K562 (cell line): ENCODE data around the gene POLD2. TPM values are rescaled to one million over a fixed set of nuclear protein-coding genes. Genes with fewer than 3 reads are reported as not detected.

Source experiments
- C11orf30 ChIP-seq: fragments of 450-650 bp; IDR thresholded peaks from 2 replicates; pipeline ENCODE4 v1.6.1; 2016; ENCODE audit warnings: low read depth, mild to moderate bottlenecking
- POLR2G ChIP-seq: fragments of 200-400 bp; formaldehyde crosslinking; IDR thresholded peaks from 2 replicates; pipeline ENCODE4 v1.6.1; 2017; ENCODE audit warnings: low read depth, mild to moderate bottlenecking, antibody characterized with exemption, low read length, moderate library complexity
- PTRF ChIP-seq: fragments of 450-650 bp; IDR thresholded peaks from 2 replicates; pipeline ENCODE4 v1.6.1; 2016; ENCODE audit warnings: mild to moderate bottlenecking, missing genetic modification characterization, missing compliant biosample characterization
- YBX1 ChIP-seq: fragments of 450-650 bp; IDR thresholded peaks from 2 replicates; pipeline ENCODE4 v1.7.1; 2016; ENCODE audit warnings: mild to moderate bottlenecking
- ZNF282 ChIP-seq: sonication (generic); formaldehyde crosslinking; IDR thresholded peaks from 2 replicates; pipeline ENCODE4 v1.8.1; 2023; ENCODE audit warnings: missing genetic modification reagents
- ZNF444 ChIP-seq: fragments of 250-450 bp; sonication (Bioruptor Pico); IDR thresholded peaks from 2 replicates; pipeline ENCODE4 v1.4.0; 2020; ENCODE audit warnings: mild to moderate bottlenecking, moderate library complexity
- ZNF639 ChIP-seq, 2 experiments: fragments of 200-800 bp in 1 of 2; sonication (Bioruptor generic) in 1 of 2; sonication (generic) in 1 of 2; formaldehyde crosslinking in 1 of 2; IDR thresholded peaks in 1 of 2; conservative IDR thresholded peaks in 1 of 2; 2 replicates each; pipeline versions ENCODE4 v1.5.0 to v1.6.1; 2016 to 2020; ENCODE audit warnings: missing compliant biosample characterization in 1 of 2, missing genetic modification characterization in 1 of 2, missing genetic modification reagents in 1 of 2
- ZNF644 ChIP-seq: fragments of 200-800 bp; sonication (Bioruptor generic); IDR thresholded peaks from 2 replicates; pipeline ENCODE4 v1.6.1; 2016; ENCODE audit warnings: low read depth, missing genetic modification characterization, missing compliant biosample characterization
- ZZZ3 ChIP-seq: fragments of 450-650 bp; IDR thresholded peaks from 2 replicates; pipeline ENCODE4 v1.6.1; 2016; ENCODE audit warnings: antibody characterized with exemption, mild to moderate bottlenecking, moderate library complexity
- polyA plus RNA-seq, 8 experiments: library from polyadenylated mRNA; depleted of rRNA in 4 of 8; stranded (reverse) in 5 of 8; unstranded in 3 of 8; fragments of >200 nt; fragmentation: Nextera tagmentation in 2 of 8; fragmentation: Illumina TruSeq in 1 of 8; extraction: Ambion mirVana in 2 of 8; extraction: Trizol in 1 of 8; gene quantifications; 2 replicates each; pipeline versions ENCODE4 v1.2.1 to v1.2.3, GENCODE V29; 2011 to 2014; ENCODE audit warnings: inconsistent platforms in 1 of 8, missing spikeins in 1 of 8
- total RNA-seq, 7 experiments: library from RNA; depleted of rRNA in 6 of 7; stranded (reverse); fragments of >200 nt in 6 of 7; fragmentation: Illumina TruSeq in 2 of 7; extraction: Trizol in 2 of 7; gene quantifications; 2 replicates each; pipeline versions ENCODE4 v1.2.1 to v1.2.3, GENCODE V29; 2011 to 2021; ENCODE audit warnings: low replicate concordance in 1 of 7
- TF ChIP-seq, protein P1 (sequence below): fragments of 450-650 bp; IDR thresholded peaks from 2 replicates; pipeline ENCODE4 v1.6.1; 2016; ENCODE audit warnings: borderline replicate concordance
- TF ChIP-seq, protein P2 (sequence below): sonication (generic); formaldehyde crosslinking; IDR thresholded peaks from 2 replicates; pipeline ENCODE4 v1.8.0; 2022; ENCODE audit warnings: mild to moderate bottlenecking, low read depth, missing genetic modification reagents
- TF ChIP-seq, protein P3 (sequence below): fragments of 250-450 bp; sonication (Bioruptor Pico); IDR thresholded peaks from 2 replicates; pipeline ENCODE4 v1.8.0; 2022; ENCODE audit warnings: moderate library complexity, mild to moderate bottlenecking, inconsistent platforms

The POLD2 gene
- total and polyA plus RNA-seq, 9 of the 15 experiments (the other 6 are each of a cell fraction or from before 2014, with no cell fraction given): 29.7 to 259 (median 225) TPM

GRCh38 chr7:44145969-44146911, 22.9 kb upstream of the POLD2 start (continued):
- TF ChIP-seq, protein P1, sequence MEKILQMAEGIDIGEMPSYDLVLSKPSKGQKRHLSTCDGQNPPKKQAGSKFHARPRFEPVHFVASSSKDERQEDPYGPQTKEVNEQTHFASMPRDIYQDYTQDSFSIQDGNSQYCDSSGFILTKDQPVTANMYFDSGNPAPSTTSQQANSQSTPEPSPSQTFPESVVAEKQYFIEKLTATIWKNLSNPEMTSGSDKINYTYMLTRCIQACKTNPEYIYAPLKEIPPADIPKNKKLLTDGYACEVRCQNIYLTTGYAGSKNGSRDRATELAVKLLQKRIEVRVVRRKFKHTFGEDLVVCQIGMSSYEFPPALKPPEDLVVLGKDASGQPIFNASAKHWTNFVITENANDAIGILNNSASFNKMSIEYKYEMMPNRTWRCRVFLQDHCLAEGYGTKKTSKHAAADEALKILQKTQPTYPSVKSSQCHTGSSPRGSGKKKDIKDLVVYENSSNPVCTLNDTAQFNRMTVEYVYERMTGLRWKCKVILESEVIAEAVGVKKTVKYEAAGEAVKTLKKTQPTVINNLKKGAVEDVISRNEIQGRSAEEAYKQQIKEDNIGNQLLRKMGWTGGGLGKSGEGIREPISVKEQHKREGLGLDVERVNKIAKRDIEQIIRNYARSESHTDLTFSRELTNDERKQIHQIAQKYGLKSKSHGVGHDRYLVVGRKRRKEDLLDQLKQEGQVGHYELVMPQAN: no peak
- TF ChIP-seq C11orf30 (no peak), ZNF644 (no peak), ZNF639 (CRISPR knock-in tag; conservative IDR thresholded peaks at IDR 0.05 in 1 of 2, IDR thresholded peaks at IDR 0.05 in 1 of 2) (no peak), ZZZ3 (no peak), YBX1 (no peak), ZNF444 (CRISPR knock-in tag) (no peak), ZNF282 (CRISPR knock-in tag) (no peak), POLR2G (peak; percentile 73), PTRF (tag) (no peak)
- TF ChIP-seq, protein P2, sequence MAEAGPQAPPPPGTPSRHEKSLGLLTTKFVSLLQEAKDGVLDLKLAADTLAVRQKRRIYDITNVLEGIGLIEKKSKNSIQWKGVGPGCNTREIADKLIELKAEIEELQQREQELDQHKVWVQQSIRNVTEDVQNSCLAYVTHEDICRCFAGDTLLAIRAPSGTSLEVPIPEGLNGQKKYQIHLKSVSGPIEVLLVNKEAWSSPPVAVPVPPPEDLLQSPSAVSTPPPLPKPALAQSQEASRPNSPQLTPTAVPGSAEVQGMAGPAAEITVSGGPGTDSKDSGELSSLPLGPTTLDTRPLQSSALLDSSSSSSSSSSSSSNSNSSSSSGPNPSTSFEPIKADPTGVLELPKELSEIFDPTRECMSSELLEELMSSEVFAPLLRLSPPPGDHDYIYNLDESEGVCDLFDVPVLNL (CRISPR knock-in tag): 0 out of 2 replicates have a peak, but pooled peaks have one; percentile 20
- TF ChIP-seq, protein P3, sequence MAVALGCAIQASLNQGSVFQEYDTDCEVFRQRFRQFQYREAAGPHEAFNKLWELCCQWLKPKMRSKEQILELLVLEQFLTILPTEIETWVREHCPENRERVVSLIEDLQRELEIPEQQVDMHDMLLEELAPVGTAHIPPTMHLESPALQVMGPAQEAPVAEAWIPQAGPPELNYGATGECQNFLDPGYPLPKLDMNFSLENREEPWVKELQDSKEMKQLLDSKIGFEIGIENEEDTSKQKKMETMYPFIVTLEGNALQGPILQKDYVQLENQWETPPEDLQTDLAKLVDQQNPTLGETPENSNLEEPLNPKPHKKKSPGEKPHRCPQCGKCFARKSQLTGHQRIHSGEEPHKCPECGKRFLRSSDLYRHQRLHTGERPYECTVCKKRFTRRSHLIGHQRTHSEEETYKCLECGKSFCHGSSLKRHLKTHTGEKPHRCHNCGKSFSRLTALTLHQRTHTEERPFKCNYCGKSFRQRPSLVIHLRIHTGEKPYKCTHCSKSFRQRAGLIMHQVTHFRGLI: no peak
